Epithelial cell of proximal tubule (primary cell): Measurements from ENCODE around the gene C1orf122. TPM values are rescaled to one million over a fixed set of nuclear protein-coding genes. Genes with fewer than 3 reads are reported as not detected.

ENCODE experiments used
- DNase-seq: peaks from one replicate; pipeline ENCODE4 v3.0.0-alpha.2; 2011; ENCODE audit warnings: low read depth
- H3K4me3 ChIP-seq: 2 replicates; pipeline ENCODE4 v1.5.1; 2011; ENCODE audit warnings: low read depth, mild to moderate bottlenecking, low read length
- CTCF ChIP-seq: conservative IDR thresholded peaks from 2 replicates; pipeline ENCODE4 v1.5.1; 2012; ENCODE audit warnings: low read depth, mild to moderate bottlenecking, low read length
- total RNA-seq: library from RNA; depleted of rRNA; stranded (reverse); fragments of >200 nt; gene quantifications from 2 replicates; pipeline ENCODE4 v1.2.3, GENCODE V29; 2015

C1orf122 gene
- total RNA-seq, 1 donor from 2014 or later, result 95.2 TPM

- H3K4me3 ChIP-seq, result no peak overlapping the region
- DNase-seq, result no peak
- no peak for TF ChIP-seq CTCF
Measured at GRCh38 chr1:37817481-37817880, 9.9 kb downstream of the C1orf122 start.

- DNase-seq, result no peak
- no peak for TF ChIP-seq CTCF
- no peak overlapping the region for H3K4me3 ChIP-seq
Measured at GRCh38 chr1:37821481-37821880, 13.9 kb downstream of the C1orf122 start.

GRCh38 chr1:37822906-37823815 lies 15.6 kb downstream of the C1orf122 start:
- DNase-seq, result no peak
- no peak for TF ChIP-seq CTCF
- H3K4me3 ChIP-seq, result no peak overlapping the region

GRCh38 chr1:37824001-37824400 lies 16.4 kb downstream of the C1orf122 start:
- TF ChIP-seq CTCF, result no peak
- no peak for DNase-seq
- H3K4me3 ChIP-seq, result no peak overlapping the region

- TF ChIP-seq CTCF, result no peak
- no peak for DNase-seq
- H3K4me3 ChIP-seq, result no peak overlapping the region
Measured at GRCh38 chr1:37825506-37825905, 17.9 kb downstream of the C1orf122 start.

GRCh38 chr1:37828410-37829074 lies 21.0 kb downstream of the C1orf122 start:
- no peak for TF ChIP-seq CTCF
- H3K4me3 ChIP-seq, result no peak overlapping the region
- DNase-seq, result no peak

- H3K4me3 ChIP-seq, result no peak overlapping the region
- no peak for TF ChIP-seq CTCF
- no peak for DNase-seq
Measured at GRCh38 chr1:37831109-37831508, 23.5 kb downstream of the C1orf122 start.
